ENCODE results near the gene COPRS.

The COPRS gene

GRCh38 chr17:31858642-31859486 is at the start of gene COPRS:
Gene COPRS (minus strand): TSS chr17:31859244. CDS start chr17:31859199, 45 bp downstream.
- DNase-seq, result peak; percentile 70

GRCh38 chr17:31908386-31908785 is 49.3 kb upstream of the COPRS start:
- no peak for DNase-seq

- DNase-seq, result no peak
Observed at GRCh38 chr17:31907342-31907962, 48.4 kb upstream of the COPRS start.

- no peak for DNase-seq
Observed at GRCh38 chr17:31903401-31903800, 44.4 kb upstream of the COPRS start.

- DNase-seq, result no peak
Observed at GRCh38 chr17:31902693-31903092, 43.6 kb upstream of the COPRS start.

- no peak for DNase-seq
Observed at GRCh38 chr17:31900877-31901276, 41.8 kb upstream of the COPRS start.

GRCh38 chr17:31888124-31888523 is 29.1 kb upstream of the COPRS start:
- no peak for DNase-seq

- no peak for DNase-seq
Observed at GRCh38 chr17:31882571-31882970, 23.5 kb upstream of the COPRS start.

GRCh38 chr17:31880311-31880710 is 21.3 kb upstream of the COPRS start:
- no peak for DNase-seq

- DNase-seq, result no peak
Observed at GRCh38 chr17:31878703-31879073, 19.6 kb upstream of the COPRS start.

GRCh38 chr17:31877911-31878702 is 19.1 kb upstream of the COPRS start:
- no peak for DNase-seq

GRCh38 chr17:31877341-31877740 is 18.3 kb upstream of the COPRS start:
- DNase-seq, result no peak

GRCh38 chr17:31875081-31875480 is 16.0 kb upstream of the COPRS start:
- DNase-seq, result no peak

GRCh38 chr17:31869797-31870568 is 10.9 kb upstream of the COPRS start:
- DNase-seq, result no peak

GRCh38 chr17:31869031-31869430 is 10.0 kb upstream of the COPRS start:
- DNase-seq, result no peak

GRCh38 chr17:31859487-31860008 is 504 bp upstream of the COPRS start:
- no peak for DNase-seq

- DNase-seq, result no peak
Observed at GRCh38 chr17:31857920-31858641, 963 bp downstream of the COPRS start.

- DNase-seq, result no peak
Observed at GRCh38 chr17:31856750-31857149, 2.3 kb downstream of the COPRS start.

- DNase-seq, result no peak
Observed at GRCh38 chr17:31854672-31855071, 4.4 kb downstream of the COPRS start.

- no peak for DNase-seq
Observed at GRCh38 chr17:31853911-31854470, 5.1 kb downstream of the COPRS start.

GRCh38 chr17:31845291-31845690 is 13.8 kb downstream of the COPRS start:
- DNase-seq, result no peak

All from activated effector memory CD4-positive, alpha-beta T cell treated with Interleukin-2 at 50 U/mL for 16 hours (primary cell).